Effector memory CD4-positive, alpha-beta T cell (primary cell): ENCODE results near the gene BMP2K.

ENCODE experiments used
- DNase-seq, 3 donors: peaks; one replicate each; pipeline ENCODE4 v3.0.0-alpha.2; 2020
- H3K27ac ChIP-seq: 2 replicates; pipeline ENCODE4 v1.7.0; 2013; ENCODE audit warnings: mild to moderate bottlenecking, low read length, moderate library complexity; ENCODE audit not compliant: insufficient read depth, poor library complexity, severe bottlenecking
- H3K27me3 ChIP-seq: replicated peaks from 2 replicates; pipeline ENCODE4 v1.7.0; 2013; ENCODE audit warnings: mild to moderate bottlenecking, low read length; ENCODE audit not compliant: insufficient read depth, control insufficient read depth, poor library complexity, severe bottlenecking
- H3K36me3 ChIP-seq: 2 replicates; pipeline ENCODE4 v1.7.0; 2013; ENCODE audit warnings: mild to moderate bottlenecking, low read length, moderate library complexity; ENCODE audit not compliant: control insufficient read depth, insufficient read depth
- H3K4me1 ChIP-seq: 2 replicates; pipeline ENCODE4 v1.7.0; 2013; ENCODE audit warnings: low read length, mild to moderate bottlenecking; ENCODE audit not compliant: control insufficient read depth, insufficient read depth, poor library complexity, severe bottlenecking
- H3K4me3 ChIP-seq: 2 replicates; pipeline ENCODE4 v1.7.0; 2013; ENCODE audit warnings: low read length, low read depth, mild to moderate bottlenecking; ENCODE audit not compliant: insufficient read depth, poor library complexity, severe bottlenecking
- H3K9me3 ChIP-seq: 2 replicates; pipeline ENCODE4 v1.7.0; 2013; ENCODE audit warnings: mild to moderate bottlenecking, low read length, moderate library complexity; ENCODE audit not compliant: control insufficient read depth

BMP2K gene

GRCh38 chr4:78763763-78764387 is 12.3 kb upstream of the BMP2K start:
- no peaks in the 10 kb centered on the region for H3K36me3 ChIP-seq
- no peak for DNase-seq
- no peak overlapping the region for H3K4me3 ChIP-seq
- H3K9me3 ChIP-seq: no peaks in the 10 kb centered on the region
- no peak overlapping the region for H3K27ac ChIP-seq
- H3K4me1 ChIP-seq: no peaks in the 10 kb centered on the region
- no peaks in the 10 kb centered on the region for H3K27me3 ChIP-seq

GRCh38 chr4:78764498-78764961 is 11.6 kb upstream of the BMP2K start:
- DNase-seq: no peak
- Histone ChIP-seq H3K36me3 (no peaks in the 10 kb centered on the region), H3K4me3 (no peak overlapping the region), H3K9me3 (no peaks in the 10 kb centered on the region), H3K27ac (no peak overlapping the region), H3K4me1 (no peaks in the 10 kb centered on the region), H3K27me3 (no peaks in the 10 kb centered on the region)

- DNase-seq: no peak
- Histone ChIP-seq H3K36me3 (no peaks in the 10 kb centered on the region), H3K4me1 (no peaks in the 10 kb centered on the region), H3K9me3 (no peaks in the 10 kb centered on the region), H3K27ac (no peak overlapping the region), H3K27me3 (no peaks in the 10 kb centered on the region), H3K4me3 (no peak overlapping the region)
Measured at GRCh38 chr4:78765432-78766006, 10.6 kb upstream of the BMP2K start.

- no peaks in the 10 kb centered on the region for H3K27me3 ChIP-seq
- no peaks in the 10 kb centered on the region for H3K9me3 ChIP-seq
- no peak overlapping the region for H3K4me3 ChIP-seq
- no peaks in the 10 kb centered on the region for H3K36me3 ChIP-seq
- DNase-seq: no peak
- no peak overlapping the region for H3K27ac ChIP-seq
- no peaks in the 10 kb centered on the region for H3K4me1 ChIP-seq
Measured at GRCh38 chr4:78766026-78766425, 10.1 kb upstream of the BMP2K start.

- Histone ChIP-seq H3K27me3 (no peaks in the 10 kb centered on the region), H3K36me3 (no peaks in the 10 kb centered on the region), H3K4me1 (no peaks in the 10 kb centered on the region), H3K4me3 (no peak overlapping the region), H3K9me3 (no peaks in the 10 kb centered on the region), H3K27ac (no peak overlapping the region)
- no peak for DNase-seq
Measured at GRCh38 chr4:78766650-78767049, 9.5 kb upstream of the BMP2K start.

GRCh38 chr4:78767350-78767749 is 8.8 kb upstream of the BMP2K start:
- H3K27ac ChIP-seq: no peak overlapping the region
- H3K4me1 ChIP-seq: no peaks in the 10 kb centered on the region

GRCh38 chr4:78768452-78769180 is 7.5 kb upstream of the BMP2K start:
- H3K27ac ChIP-seq: no peak overlapping the region
- DNase-seq: no peak
- H3K36me3 ChIP-seq: no peaks in the 10 kb centered on the region
- H3K27me3 ChIP-seq: no peaks in the 10 kb centered on the region
- H3K4me3 ChIP-seq: no peak overlapping the region
- no peaks in the 10 kb centered on the region for H3K4me1 ChIP-seq
- no peaks in the 10 kb centered on the region for H3K9me3 ChIP-seq

More at GRCh38 chr4:78767350-78767749, 8.8 kb upstream of the BMP2K start:
- no peaks in the 10 kb centered on the region for H3K27me3 ChIP-seq
- H3K36me3 ChIP-seq: no peaks in the 10 kb centered on the region
- H3K9me3 ChIP-seq: no peaks in the 10 kb centered on the region
- H3K4me3 ChIP-seq: no peak overlapping the region
- no peak for DNase-seq

- H3K4me1 ChIP-seq: no peaks in the 10 kb centered on the region
- DNase-seq: no peak
- no peak overlapping the region for H3K27ac ChIP-seq
- H3K9me3 ChIP-seq: no peaks in the 10 kb centered on the region
- H3K36me3 ChIP-seq: no peaks in the 10 kb centered on the region
- no peaks in the 10 kb centered on the region for H3K27me3 ChIP-seq
- H3K4me3 ChIP-seq: no peak overlapping the region
Measured at GRCh38 chr4:78770091-78770642, 6.0 kb upstream of the BMP2K start.

GRCh38 chr4:78772526-78773091 is 3.5 kb upstream of the BMP2K start:
- no peak for DNase-seq
- Histone ChIP-seq H3K4me3 (no peak overlapping the region), H3K4me1 (peaks cover 4% of the 10 kb centered on the region), H3K27me3 (no peaks in the 10 kb centered on the region), H3K9me3 (no peaks in the 10 kb centered on the region), H3K27ac (no peak overlapping the region), H3K36me3 (no peaks in the 10 kb centered on the region)

- no peak overlapping the region for H3K27ac ChIP-seq
- no peaks in the 10 kb centered on the region for H3K9me3 ChIP-seq
Measured at GRCh38 chr4:78774417-78774816, 1.7 kb upstream of the BMP2K start.

More at GRCh38 chr4:78774417-78774816, 1.7 kb upstream of the BMP2K start:
- DNase-seq: no peak
- H3K4me1 ChIP-seq: peaks cover 4% of the 10 kb centered on the region
- H3K4me3 ChIP-seq: no peak overlapping the region
- H3K27me3 ChIP-seq: no peaks in the 10 kb centered on the region
- H3K36me3 ChIP-seq: no peaks in the 10 kb centered on the region
